VCaP (cell line): Measurements from ENCODE around the gene TSC1.

ENCODE experiments used
- H3K27ac ChIP-seq: fragments of 450-650 bp; 2 replicates; pipeline ENCODE4 v1.5.1; 2017
- TF ChIP-seq, protein P1 (sequence below): fragments of 450-650 bp; conservative IDR thresholded peaks from 2 replicates; pipeline ENCODE4 v1.5.1; 2017; ENCODE audit warnings: mild to moderate bottlenecking, moderate library complexity

The TSC1 gene

DNA sequence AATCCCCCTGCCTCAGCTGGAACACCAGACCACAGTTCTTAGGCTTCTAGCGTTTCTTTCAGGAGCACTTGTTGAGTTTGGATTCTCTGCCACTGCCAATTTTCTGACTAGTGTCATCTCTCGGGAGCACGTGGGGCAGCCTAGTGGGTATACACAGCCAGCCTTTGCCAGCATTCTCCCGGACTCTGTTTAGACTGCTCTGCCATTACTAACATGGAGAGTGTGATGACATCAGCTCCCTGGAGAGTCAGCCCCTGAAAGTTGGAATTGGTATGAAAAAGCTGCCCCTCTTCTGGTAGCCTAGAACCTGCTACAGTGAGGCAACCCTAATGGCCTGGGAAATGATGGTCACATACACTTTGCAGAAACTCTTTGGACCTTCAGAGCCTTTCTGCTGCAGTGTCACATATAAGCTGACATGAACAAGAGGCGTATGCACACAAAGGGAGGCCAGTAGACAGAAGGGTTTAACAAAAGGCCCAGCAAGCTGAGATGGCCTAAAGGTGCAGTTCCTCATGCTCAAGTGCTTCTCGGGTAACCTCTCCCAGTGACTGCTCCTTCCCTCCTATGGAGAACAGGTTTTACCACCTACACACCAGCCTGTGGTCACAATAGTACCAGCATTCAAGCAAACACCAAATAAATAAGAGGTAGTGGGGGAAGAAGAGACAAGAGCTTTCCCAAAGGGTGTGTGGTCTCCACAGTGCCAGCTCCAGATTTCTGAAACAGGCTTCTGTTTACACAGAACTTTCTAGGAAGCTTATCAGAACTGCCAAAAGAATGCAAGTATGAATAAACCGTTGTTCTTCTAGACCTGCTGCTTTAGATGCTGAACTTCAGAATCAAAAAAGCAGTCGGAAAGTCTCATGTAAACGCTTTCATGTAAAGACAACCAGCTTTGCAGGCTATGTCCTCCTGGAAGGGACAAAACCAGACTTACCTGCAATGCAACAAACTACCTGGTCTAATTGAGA is 49.3 kb downstream of the TSC1 start:
- peak overlapping the region; percentile 34 for H3K27ac ChIP-seq
- TF ChIP-seq, protein P1, sequence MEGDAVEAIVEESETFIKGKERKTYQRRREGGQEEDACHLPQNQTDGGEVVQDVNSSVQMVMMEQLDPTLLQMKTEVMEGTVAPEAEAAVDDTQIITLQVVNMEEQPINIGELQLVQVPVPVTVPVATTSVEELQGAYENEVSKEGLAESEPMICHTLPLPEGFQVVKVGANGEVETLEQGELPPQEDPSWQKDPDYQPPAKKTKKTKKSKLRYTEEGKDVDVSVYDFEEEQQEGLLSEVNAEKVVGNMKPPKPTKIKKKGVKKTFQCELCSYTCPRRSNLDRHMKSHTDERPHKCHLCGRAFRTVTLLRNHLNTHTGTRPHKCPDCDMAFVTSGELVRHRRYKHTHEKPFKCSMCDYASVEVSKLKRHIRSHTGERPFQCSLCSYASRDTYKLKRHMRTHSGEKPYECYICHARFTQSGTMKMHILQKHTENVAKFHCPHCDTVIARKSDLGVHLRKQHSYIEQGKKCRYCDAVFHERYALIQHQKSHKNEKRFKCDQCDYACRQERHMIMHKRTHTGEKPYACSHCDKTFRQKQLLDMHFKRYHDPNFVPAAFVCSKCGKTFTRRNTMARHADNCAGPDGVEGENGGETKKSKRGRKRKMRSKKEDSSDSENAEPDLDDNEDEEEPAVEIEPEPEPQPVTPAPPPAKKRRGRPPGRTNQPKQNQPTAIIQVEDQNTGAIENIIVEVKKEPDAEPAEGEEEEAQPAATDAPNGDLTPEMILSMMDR = no peak

DNA sequence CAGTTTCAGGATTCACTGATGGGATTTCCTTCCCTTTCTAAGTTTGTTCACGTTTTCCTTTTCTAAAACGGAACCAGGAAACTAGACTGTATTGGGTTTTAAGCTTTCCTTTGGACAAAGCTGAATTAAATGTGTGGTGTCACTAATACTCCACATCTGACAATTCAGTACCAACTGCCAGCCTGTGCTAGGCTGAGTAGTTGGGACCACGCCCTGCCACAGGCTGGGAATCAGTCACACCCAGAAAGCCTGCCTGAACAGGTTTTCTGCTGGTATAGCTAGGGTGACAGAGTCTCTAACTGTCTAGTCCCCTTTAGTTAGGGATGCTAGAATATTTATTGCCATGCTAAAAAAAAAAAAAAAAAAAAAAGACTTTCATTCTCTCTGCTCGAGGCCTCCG is 50.1 kb downstream of the TSC1 start:
- TF ChIP-seq, protein P1 = no peak
- H3K27ac ChIP-seq = no peak overlapping the region

DNA sequence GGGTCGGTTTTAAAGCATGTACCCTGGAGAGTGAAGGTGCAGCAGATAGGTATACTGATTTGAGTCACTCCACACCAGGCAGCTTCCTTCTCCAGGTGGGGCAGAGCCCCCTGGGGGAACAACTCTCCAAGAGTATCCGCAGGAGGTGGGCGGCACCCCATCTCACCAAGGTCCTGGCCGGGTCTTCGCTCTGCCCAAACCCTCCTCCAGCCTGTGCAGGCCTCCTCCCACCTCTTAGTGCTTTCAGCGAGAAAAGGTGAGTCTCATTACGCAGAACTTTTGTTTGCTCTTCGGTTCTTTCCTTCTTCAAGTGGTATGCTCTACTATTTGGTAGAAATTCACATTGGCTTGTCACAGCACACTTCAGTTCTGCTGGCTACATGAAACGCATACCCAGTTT is 52.0 kb downstream of the TSC1 start:
- no peak overlapping the region; the same call in 1 of the 2 replicates for H3K27ac ChIP-seq
- TF ChIP-seq, protein P1 = no peak

DNA sequence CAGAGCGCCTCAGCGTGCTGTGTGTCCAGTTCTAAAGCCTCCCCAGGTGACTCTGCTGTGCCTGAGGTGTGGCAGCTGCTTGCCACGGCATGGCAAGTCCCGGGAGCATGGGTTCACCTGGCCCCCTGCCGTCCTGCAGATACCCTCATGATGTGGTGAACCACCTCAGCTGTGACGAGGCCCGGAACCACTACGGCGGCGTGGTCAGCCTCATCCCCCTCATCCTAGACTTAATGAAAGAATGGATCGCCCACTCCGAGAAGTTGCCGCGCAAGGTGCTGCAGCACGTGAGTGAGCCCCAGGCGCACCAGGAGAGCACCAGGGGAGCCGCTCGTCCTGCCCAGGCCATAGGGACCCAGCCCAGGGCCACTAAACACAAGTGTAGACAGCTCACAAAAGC is 56.3 kb downstream of the TSC1 start:
- TF ChIP-seq, protein P1 = no peak
- no peak overlapping the region for H3K27ac ChIP-seq

DNA sequence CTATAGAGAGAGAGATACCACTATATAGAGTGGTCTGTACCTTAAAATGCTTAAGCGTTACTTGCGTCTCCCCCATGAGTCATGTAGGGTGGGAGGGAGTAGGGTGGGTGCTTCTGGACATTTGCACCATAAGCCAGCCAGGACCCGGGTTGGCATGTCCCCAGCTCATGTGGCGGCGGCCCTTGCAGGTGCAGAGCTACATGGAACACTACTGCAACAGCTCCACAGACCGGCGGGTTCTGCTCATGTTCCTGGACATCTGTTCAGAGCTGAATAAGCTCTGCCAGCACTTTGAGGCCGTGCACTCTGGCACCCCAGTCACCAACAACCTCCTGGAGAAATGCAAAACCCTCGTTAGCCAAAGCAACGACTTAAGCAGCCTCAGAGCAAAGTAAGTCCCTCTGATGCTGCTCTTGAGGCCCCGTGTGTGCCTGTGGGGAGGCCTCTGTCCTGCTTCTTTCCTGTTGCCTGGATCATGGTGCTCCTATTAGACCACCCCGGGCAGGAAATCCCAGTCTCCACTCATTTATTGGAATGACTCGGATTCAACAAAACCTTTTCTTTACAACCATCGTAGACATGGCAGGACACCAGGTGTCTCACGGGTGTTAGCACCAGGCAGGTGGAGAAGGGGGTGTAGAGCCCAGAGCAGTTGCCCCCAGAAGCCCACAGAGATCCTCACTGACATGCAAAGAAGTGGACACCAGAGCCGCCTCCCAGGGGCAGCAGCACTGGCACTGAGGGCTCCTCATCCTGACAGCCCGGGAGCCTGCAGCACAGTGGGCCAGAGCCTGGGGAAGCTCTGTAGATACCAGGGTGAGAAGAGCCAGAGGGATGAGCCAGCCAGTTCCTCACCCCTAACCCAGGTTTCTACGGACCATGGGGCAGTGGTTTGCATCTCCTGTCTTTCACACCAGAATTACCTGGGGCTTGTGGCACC is 57.0 kb downstream of the TSC1 start:
- no peak overlapping the region for H3K27ac ChIP-seq
- TF ChIP-seq, protein P1 = no peak

DNA sequence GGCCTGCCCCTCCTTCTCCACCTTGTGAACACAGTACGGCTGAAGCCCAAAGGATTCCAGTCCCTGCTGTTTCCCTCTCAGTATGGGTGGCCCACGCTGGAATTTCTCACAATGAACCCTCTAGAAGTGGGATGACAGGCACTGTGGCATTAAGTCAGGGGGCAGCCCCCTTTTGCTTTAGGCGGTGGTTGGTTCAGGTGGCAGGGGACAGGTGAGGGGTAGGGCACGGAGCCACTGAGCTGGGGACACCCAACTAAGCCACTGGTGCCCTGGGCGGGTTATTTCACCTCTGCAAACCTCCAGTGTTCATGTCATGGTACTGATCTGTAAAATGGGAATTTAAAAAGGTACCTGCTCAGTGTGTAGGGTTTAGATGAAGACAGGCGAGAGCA is 58.1 kb downstream of the TSC1 start:
- no peak overlapping the region for H3K27ac ChIP-seq
- TF ChIP-seq, protein P1 = no peak

DNA sequence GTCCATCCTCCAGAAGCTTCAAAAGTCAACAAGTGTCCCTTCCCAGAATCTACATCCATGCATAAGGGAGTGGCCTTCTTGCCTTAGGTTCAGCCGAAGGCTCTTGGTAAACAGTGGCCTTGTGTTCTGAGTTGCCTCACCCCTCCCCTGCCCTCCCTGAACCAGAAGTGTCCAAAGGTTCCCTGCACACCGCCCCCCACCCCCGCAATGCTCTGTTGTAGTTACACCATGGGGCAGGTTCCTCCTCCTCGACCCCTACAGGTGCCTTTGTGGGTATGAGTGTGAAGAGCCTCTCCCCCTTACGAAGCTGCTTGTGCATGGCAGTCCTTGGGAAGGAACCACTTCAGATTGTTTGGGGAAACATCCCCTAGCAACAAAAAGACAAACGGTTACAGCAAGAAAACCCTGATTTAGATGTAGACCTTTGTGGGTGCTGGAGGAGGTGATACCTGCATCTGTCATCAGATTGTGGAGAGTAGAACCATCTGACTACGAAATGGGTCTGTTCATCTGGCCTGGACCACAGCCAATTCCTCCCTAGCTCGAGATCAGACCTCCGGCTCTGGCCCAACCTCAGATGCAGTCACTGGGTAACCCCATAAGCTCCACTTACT is 58.6 kb downstream of the TSC1 start:
- TF ChIP-seq, protein P1 = no peak
- no peak overlapping the region for H3K27ac ChIP-seq
